ENCODE data around the gene ATPAF2. TPM values are rescaled to one million over a fixed set of nuclear protein-coding genes. Genes with fewer than 3 reads are reported as not detected.

The ATPAF2 gene
- total RNA-seq, 4 donors from 2014 or later: 9.5 to 18.4 (median 13.1) TPM

DNA sequence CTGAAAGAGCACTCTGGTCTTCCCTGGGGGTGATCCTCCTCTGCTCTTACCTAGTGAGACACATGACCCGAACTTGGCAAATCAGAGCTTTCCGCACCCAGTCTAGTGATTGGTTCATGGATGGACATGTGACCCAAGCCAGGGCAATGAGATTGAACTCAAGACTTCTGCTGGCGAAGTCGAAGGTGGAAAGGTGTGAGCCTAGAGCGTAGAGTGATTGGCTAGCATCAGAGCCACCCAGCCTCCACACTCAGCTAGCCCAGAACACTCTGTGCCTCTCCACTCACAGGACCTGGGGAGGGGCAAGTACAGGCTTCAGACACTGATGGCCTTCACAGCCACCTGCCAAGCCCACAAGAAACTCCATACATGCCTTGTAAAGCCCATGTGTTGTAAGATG is 17.6 kb downstream of the ATPAF2 start:
- DNase-seq (ENCODE audit: low spot score): no peak

GRCh38 chr17:18020971-18021370 is 18.0 kb downstream of the ATPAF2 start:
- DNase-seq (ENCODE audit: low spot score): no peak
- no peak for ATAC-seq (ENCODE audit: low FRiP score)
- no peak for TF ChIP-seq CTCF (IDR thresholded peaks at IDR 0.05)

More for the DNA sequence above, 17.6 kb downstream of the ATPAF2 start:
- ATAC-seq (ENCODE audit: low FRiP score): no peak
- no peak for TF ChIP-seq CTCF (IDR thresholded peaks at IDR 0.05)

- no peak for DNase-seq (ENCODE audit: low spot score)
- ATAC-seq (ENCODE audit: low FRiP score): no peak
- TF ChIP-seq CTCF (IDR thresholded peaks at IDR 0.05): no peak
Measured at GRCh38 chr17:18019838-18020154, 19.2 kb downstream of the ATPAF2 start.

- no peak for TF ChIP-seq CTCF (IDR thresholded peaks at IDR 0.05)
- DNase-seq (ENCODE audit: low spot score) (no peak), ATAC-seq (ENCODE audit: low FRiP score) (no peak)
Measured at GRCh38 chr17:18018411-18018921, 20.5 kb downstream of the ATPAF2 start.

DNA sequence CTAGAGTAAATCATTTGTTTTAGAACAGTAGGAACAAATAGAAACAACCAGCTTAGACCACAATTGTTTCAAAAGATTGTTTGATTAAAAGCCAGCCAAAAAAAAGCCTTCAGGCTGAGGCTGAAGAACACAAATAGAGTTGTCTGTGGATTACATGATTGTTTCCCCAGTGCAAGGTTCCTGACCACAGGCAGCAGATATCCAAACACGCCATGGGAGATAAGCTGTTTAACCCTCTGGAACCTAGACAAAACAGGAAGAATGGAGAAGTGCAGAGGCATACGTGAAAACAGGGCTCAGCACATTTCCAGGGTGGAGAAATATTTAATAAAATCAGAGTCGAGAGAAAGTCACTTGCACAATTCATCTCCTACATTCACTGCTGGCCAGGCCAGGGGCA is 21.0 kb downstream of the ATPAF2 start:
- no peak for TF ChIP-seq CTCF (IDR thresholded peaks at IDR 0.05)
- DNase-seq (ENCODE audit: low spot score) (no peak), ATAC-seq (ENCODE audit: low FRiP score) (no peak)

- DNase-seq (ENCODE audit: low spot score) (no peak), ATAC-seq (ENCODE audit: low FRiP score) (no peak)
- no peak for TF ChIP-seq CTCF (IDR thresholded peaks at IDR 0.05)
Measured at GRCh38 chr17:18016426-18016825, 22.5 kb downstream of the ATPAF2 start.

GRCh38 chr17:18015593-18015992 is 23.4 kb downstream of the ATPAF2 start:
- ATAC-seq (ENCODE audit: low FRiP score): no peak
- TF ChIP-seq CTCF (IDR thresholded peaks at IDR 0.05): no peak
- DNase-seq (ENCODE audit: low spot score): no peak
